GM12801 (cell line): Measurements from ENCODE around the gene RNF152.

ENCODE experiments used
- TF ChIP-seq, protein P1 (sequence below): IDR thresholded peaks from one replicate; pipeline ENCODE4 v1.5.1; 2011; ENCODE audit warnings: control low read depth; ENCODE audit not compliant: insufficient read length; ENCODE audit errors: extremely low read depth

Gene RNF152

DNA sequence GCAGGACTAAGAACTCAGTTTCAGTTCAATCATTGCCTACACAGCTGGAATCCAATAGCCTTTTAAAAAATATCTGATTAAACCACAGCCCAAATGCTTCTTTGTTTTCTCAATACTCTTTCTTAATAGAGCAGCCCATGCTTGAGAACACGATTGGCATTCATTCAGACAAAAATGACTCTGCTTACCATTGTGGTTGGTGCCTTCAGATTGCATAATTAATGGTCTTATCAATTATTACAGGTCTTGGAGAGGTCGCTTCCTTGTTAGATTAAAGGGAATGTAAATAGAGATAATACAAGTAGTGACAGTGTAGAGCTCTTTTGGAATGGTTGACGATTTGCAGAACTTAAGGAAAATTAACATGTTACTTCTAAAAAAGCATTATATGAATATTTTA is 107.2 kb downstream of the RNF152 start:
- TF ChIP-seq, protein P1, sequence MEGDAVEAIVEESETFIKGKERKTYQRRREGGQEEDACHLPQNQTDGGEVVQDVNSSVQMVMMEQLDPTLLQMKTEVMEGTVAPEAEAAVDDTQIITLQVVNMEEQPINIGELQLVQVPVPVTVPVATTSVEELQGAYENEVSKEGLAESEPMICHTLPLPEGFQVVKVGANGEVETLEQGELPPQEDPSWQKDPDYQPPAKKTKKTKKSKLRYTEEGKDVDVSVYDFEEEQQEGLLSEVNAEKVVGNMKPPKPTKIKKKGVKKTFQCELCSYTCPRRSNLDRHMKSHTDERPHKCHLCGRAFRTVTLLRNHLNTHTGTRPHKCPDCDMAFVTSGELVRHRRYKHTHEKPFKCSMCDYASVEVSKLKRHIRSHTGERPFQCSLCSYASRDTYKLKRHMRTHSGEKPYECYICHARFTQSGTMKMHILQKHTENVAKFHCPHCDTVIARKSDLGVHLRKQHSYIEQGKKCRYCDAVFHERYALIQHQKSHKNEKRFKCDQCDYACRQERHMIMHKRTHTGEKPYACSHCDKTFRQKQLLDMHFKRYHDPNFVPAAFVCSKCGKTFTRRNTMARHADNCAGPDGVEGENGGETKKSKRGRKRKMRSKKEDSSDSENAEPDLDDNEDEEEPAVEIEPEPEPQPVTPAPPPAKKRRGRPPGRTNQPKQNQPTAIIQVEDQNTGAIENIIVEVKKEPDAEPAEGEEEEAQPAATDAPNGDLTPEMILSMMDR: no peak

DNA sequence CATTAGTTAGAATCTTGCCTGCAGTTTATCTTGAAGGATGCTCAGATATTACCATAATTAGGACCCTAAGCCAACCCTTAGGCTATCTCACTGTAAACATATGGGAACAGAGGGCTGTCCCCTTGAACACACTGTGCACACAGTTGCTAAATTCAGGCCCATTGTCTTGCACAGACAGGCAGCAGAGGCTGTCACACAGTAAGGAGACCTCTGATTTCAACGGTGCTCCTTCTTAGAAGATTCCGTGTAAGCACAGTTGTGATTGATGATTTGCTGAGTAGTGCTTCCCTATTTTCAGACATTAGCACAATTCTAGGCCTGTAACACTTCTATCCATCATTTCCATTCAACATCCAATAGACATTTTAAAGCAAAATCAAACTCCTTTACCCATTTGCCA is 108.0 kb downstream of the RNF152 start:
- TF ChIP-seq, protein P1: no peak

DNA sequence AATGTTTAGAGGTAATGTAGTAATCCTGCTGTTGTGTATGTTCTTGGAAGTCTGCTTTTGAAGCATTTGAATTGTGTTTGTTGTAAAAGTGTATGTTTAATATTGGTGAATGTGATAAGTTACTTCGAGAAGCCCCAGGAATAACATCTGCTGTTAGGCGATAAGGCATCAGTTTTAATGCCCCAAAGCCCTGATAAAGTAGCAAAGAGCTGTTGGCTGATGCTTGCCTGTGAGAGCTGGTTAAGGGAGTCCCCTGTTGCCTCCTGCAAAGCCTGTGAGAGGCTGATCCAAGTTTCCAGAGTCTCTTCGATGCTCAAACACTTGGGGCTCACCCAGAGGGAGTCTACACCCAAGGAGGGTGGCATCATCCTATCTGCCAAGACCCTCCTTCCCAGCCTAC is 110.3 kb downstream of the RNF152 start:
- TF ChIP-seq, protein P1: no peak

DNA sequence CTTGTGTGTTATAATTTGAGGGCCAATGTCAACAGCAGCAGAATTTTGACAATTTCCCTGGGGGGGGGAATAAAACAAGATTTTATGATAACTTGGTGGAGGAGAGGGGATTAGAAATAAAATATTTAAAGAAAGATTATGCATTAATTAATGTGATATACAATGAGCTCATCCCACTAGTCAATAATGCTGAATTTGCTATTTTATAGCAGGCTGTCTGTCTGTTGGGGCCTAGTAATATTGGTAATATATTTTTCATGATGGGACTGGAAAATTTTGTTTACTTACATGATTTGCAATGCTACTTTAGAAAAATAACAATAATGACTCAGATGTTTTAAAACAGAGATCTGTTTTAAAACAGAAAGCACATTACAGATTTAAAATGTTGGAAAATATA is 118.0 kb downstream of the RNF152 start:
- TF ChIP-seq, protein P1: no peak

DNA sequence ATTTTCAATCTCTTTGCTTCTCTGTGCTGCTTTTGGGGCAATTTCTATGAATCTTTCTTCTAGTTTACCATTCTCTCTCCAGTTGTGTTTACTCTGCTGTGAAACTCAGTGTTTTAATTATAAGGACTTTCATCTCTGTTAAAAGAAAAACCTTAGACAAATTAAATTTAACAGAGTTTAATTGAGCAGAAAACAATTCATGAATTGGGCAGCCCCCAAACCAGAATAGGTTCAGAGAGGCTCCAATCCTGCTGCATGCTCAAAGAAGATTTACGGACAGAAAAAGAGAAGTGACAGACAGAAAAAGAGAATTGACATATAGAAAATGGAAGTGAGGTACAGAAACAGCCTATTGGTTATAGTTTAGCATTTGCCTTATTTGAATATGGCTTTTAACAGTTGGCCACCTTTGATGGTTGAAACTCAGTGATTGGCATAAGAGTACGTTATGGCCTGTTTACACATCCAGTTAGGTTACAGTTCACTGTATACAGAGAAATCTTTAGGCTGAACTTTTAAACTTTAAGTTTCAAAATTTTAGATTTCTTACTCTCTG is 120.4 kb downstream of the RNF152 start:
- TF ChIP-seq, protein P1: no peak

DNA sequence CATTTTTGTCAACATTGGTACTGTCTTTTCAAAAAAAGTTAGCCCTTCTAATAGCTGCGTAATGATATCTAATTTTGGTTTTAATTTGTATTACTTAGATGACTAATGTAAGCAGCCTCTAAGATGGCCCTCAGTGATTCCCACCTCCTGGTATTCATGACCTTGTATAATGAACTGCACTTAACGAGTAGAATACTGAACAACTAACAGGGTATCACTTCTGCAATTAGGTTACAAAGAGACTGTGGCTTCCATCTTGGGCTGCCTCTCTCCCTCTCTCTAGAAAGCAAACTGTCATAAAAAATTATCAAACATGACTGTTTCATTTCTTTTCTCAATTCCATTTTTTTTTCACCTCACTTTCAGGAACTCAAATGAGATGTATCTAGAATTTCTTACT is 120.9 kb downstream of the RNF152 start:
- TF ChIP-seq, protein P1: no peak

DNA sequence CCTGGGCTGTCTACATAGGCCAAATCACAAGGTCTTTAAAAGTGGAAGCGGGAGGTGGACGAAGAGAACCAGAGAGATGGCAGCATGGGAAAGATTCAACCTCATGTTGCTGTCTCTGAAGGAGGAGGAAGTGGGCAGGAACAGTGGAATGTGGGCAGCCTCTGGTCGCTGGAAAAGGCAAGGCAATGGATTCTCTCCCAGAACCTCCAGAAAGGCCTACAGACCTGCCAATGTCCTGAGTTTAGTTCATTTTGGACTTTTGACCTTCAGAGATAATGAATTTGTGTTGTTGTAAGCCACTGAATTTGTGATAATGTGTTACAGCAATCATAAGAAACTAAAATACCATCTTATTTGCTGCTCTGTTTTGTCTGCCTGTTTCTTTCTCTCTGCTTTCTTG is 122.5 kb downstream of the RNF152 start:
- TF ChIP-seq, protein P1: no peak
